Dedifferentiated amniotic fluid mesenchymal stem cell (primary cell): ENCODE measurements around the gene PPARGC1A.

ENCODE experiments used
- DNase-seq: peaks from one replicate; pipeline ENCODE4 v3.0.0-alpha.2; 2016; ENCODE audit errors: extremely low spot score

PPARGC1A gene

DNA sequence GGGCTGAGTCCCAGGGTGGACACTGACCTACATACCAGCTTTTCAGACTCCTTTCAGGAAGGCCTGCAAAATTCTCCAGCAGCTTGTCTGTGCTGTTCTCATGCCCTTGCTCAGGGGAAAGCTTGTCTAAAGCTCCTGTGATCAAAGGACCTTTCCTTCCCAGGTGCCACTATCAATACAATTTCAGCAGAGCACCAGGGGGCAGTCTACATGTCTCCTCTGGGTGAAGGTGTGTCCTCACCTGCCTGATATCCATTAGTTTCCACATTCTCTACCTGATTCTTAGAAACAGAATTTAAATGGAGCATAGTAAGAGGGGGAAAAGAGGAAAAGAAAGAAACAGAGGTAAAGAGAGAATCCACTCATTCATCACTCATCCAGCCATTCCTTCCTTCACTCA, 114.2 kb downstream of the PPARGC1A start:
- no peak for DNase-seq

DNA sequence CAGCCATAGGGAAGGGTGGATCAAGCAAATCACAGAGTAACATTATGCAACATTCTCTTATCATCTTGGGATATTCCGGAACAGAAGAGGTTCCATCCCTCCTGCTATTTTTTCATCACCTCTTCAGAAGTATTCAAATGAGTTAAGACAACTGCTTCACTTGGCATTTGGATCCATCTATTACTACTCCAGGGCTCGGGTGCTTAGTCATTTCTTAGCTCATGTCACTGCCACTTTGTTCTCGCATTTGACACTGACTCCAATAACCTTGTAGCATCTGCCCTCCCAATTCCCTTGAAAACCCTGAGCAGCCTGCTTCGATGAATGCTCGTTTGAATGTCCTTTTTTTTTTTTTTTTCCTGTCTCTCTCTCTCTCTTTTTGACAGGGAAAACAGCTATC, 114.9 kb downstream of the PPARGC1A start:
- no peak for DNase-seq

DNA sequence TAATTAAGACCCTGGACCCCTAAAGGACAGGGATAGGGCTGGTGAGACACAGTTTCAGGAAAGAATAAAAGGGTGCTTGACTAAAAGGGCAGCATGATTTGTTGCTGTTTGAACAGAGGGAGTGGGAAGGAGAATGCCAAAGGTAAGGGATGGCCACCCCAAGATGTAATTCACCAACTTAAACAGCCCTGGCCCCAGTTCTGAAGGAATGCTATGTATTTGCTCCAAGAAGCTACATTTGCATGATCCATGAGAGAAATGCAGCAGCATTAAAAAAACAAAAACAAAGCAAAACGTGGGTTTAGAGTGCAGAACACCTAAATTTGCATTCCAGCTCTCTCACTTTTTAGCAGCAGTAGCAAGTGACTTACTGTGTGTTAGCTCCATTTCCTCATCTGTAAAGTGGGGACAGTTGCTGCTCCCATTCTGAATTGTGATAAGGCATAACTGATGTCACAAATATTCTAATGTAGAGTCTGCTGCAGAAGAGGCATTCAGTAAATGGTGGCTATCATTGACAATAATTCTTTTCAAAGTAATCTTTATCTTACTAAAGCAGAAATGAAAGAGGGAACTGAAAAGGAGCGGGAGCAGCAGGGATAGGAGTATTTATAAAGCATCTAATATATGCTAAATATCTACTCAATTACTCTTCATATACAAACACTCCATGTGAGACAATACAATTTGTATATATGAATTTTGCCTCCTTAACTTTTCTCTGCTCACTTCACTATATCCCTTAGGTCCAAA, 115.8 kb downstream of the PPARGC1A start:
- no peak for DNase-seq

DNA sequence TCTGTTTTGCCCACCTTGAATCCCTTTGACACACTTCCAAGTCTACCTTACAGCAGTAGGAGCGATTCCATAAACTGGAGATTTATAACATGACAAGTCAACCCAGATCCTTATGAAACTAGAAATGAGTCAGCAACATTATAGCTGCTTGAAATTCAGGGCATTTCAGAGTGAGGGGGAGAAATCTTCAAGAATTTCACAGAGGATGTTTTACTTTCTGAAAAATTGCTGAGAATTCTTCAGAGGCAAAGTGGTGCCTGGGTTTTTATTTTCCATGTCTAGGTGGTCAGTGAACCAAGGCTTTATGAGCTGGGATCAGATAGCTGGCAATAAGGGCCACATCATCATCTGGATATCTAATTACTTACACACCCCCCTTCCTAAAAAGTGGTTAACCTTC, 119.8 kb downstream of the PPARGC1A start:
- no peak for DNase-seq

DNA sequence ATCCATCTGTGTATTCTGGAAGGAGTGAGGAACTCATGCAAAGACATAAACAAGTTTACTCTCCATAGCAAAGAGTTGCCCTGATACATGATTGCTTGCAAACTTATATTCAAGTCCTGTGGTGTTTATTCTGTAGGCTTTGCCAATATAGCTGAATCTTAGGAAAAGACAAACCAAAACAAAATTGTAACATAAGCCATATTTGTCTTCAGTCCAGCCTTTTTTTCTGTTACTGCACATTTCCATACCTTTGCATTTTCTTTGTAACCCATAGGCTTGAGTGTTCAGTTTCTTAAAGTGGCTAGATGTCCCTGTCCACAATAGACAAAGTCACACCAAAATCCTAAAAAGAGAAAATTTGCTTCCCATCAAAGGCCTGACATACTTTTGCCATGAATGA, 120.4 kb downstream of the PPARGC1A start:
- DNase-seq, result no peak

DNA sequence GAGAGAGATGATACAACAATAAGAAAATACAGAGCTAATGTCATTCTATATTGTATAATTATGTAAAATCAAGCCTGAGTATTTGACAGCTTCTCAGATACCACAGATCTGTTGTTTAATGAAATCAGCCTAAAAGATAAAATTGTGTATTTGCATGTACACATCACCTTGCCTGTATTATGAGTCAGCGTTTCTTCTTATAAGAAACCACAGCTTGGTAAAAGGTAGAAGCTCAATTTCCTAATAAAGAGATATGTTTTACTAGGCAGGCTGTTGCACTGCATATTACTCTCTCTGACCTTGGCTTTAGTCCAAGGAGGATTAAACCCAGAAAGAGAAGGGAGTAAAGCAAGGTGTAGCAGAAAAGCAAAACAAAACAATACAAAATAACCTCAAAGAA, 121.3 kb downstream of the PPARGC1A start:
- DNase-seq, result no peak

DNA sequence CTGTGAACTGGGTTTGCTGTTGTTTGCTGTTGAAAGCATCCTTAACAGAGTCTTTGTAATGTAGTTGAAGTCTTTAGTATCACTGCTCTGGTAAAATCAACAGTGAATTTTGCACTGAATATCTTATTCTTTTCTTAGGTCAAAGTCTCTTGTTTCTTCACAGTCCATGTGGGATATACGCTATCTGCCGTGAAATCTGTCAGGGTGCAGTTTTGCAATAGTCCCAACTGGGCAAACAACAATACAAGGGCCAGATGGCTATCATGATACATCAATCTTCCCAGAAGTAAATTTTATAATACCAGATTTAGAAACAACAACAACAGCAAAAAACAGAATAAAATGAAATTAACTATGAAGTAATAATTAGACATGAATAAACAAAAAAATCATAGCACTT, 123.5 kb downstream of the PPARGC1A start:
- DNase-seq, result no peak

DNA sequence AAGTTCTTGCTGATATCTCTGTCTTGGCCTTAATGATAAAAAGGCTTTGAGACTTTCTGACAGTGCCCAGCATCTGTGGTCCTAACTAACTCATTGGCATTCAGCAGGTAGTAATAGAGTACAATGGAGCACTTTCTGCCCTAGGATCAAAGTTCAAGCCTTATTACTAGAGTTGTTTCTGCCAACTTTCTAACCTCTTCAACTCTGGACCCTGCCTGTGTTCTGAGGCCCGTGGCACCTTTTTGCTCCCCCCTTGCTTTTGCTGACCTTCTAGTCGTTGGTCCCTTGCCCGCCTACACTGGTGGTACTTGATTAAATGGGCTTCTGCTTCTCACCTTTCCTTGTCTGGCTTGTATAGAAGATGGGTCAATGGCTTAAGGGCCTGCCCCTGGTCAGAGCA, 126.3 kb downstream of the PPARGC1A start:
- DNase-seq, result no peak

DNA sequence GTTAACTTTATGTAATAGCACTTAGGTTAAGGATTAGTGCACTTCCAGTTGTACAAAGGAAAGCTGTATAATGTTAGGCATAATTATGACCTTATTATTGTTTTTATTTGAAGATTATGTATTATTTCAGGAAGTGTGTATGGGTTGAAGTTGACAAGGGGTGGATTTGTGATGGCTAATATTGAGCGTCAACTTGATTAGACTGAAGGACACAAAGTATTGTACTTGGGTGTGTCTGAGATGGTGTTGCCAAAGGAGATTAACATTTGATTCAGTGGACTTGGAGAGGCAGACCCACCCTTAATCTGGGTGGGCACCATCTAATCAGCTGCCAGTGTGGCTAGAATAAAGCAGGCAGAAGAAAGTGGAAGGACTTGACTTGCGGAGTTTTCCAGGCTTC, 127.3 kb downstream of the PPARGC1A start:
- no peak for DNase-seq

DNA sequence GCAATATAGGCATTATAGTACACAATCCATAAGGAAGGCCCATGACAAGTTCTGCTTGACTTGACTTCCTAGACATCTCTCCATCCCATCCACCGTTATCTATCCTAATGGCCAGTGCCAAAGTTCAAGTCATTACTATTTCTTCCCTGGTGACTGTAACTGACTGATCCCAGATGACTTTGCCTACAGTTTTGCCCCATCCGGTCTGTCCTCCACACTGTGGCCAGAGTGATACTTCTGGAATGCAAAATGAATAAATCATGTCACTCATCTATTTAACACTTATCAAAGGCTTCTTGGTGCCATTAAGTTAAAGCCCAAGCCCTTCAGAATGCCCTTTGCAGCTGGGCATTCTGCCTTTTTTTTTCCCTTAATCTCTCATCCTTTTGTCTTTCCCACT, 130.8 kb downstream of the PPARGC1A start:
- no peak for DNase-seq

DNA sequence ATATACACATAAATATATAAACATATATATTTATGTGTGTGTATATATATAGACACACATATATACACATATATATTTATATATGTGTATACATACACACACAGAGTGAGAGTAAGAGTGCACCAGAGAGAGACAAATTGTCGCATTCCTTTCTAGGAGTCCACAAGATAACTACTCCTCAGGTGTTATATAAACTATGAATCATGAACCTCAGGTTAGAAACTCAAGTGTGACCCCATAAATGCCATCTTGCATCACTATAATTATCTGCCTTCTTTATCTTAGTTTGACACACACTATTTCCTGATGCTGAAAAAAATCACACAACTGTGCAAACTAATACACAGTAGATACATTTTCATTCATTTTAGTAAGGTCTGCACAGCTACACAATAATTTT, 135.2 kb downstream of the PPARGC1A start:
- DNase-seq, result no peak

DNA sequence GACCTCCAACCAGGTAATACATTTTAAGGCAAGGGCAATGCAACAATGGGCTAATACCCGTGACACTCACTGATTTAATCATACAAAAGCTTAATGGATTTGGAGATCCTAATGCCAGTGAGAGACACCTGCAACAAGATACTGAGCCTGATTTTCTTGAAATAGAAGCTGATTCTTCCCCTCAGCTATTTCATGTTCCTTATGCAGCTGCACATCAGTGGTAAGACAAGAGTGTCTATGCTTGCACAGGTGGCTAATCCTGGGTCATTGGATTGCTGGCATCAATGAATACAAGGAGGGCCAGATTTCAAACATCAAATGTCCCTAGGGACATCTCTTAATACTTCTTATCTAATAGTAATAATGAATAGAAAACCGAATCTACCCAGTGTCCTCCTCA, 139.7 kb downstream of the PPARGC1A start:
- no peak for DNase-seq

DNA sequence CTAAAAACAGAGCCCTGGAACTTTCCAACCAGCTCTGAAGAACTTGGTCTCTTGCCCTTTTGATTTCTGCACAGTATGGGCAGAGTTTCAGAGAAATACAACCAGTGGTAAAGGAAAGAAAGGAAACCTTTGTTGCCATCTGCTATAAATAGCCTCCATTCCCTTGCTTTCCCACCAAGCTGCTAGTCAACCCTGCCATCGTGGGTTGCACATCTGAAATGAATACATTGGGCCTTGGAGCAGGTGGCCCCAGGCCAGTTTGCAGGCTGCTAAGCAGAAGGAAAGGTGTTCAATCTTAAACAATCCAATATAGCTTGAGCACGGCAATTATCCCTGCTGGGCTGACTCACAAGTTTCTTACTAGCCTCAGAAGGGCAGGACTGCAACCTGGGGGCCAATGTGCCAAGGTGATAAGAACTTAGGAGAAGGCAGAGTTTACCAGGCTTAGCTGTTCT, 142.5 kb downstream of the PPARGC1A start:
- no peak for DNase-seq

DNA sequence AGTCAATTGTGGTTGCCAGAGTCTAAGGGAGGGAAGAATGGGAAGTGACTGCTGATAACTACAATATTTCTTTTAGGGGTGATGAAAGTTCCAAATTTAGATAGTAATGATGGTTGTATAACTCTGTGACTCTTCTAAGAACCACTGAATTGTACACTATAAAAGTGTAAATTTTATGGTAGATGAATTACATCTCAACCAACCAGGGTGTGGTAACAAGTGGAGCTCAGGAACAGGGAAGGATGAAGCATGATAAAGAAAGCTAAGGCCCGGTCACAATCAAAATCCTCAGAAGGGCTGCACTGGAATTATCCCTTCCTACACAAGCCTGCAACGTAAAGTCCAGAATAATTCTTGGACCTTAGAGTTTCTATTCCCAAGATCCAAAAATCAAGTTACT, 143.2 kb downstream of the PPARGC1A start:
- no peak for DNase-seq

DNA sequence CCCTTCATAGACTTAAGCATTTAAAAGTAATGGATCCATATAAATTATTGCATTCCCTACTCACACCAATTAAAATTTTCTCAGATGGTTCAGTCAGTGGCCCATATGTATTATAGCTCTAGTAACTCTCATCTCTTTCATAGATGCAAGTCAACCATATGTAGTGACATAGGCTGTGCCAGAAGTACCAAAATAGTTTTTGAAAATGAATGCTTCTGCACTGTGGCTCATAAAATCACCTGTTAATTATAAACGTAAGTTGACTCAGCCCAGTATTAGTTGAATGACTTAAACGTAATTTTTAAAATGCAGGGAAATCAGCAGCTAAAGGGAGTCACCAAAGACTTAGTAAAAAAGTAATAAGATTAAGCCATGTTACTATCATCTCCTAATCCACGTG, 143.8 kb downstream of the PPARGC1A start:
- no peak for DNase-seq

DNA sequence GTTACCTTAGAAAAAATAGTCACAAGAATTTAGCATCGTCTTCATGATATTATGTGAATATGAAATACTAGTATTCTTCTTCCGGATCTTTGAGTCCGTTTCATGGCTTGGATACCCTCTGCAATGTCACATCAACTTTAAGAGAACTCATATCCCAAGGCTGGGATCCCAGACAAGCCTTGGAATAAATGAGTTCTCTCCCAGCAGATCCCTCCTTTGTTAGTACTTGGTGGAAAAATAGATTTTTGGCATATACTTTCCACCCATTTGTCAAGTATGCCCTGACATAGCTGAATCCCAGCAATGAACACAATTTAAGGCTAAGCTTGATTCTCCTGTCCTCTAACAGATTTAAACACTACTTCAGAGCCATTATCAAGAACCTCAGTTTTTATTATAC, 144.5 kb downstream of the PPARGC1A start:
- DNase-seq, result no peak
